Neural cell (in vitro differentiated cells): ENCODE results near the gene BRAF. TPM values are rescaled to one million over a fixed set of nuclear protein-coding genes. Genes with fewer than 3 reads are reported as not detected.

Experiments
- H2AFZ ChIP-seq: fragments of 200-600, 300-800 bp; sonication (generic), shearing (Covaris generic); 2 replicates; pipeline ENCODE4 v1.6.0; 2014; ENCODE audit warnings: low read depth, mild to moderate bottlenecking, antibody characterized with exemption, low read length, moderate library complexity
- H3F3A ChIP-seq: fragments of 200-600 bp; shearing (Covaris generic); 2 replicates; pipeline ENCODE4 v1.6.1; 2016; ENCODE audit warnings: mild to moderate bottlenecking, moderate library complexity, mixed read lengths, antibody characterized with exemption, low read length; ENCODE audit not compliant: insufficient read depth, poor library complexity, severe bottlenecking
- H3K27ac ChIP-seq: fragments of 200-600, 300-800 bp; sonication (generic), shearing (Covaris generic); 2 replicates; pipeline ENCODE4 v1.5.1; 2014; ENCODE audit warnings: mild to moderate bottlenecking, low read length, moderate library complexity
- H3K27me3 ChIP-seq: fragments of 300-800, 200-600 bp; sonication (generic), shearing (Covaris generic); 2 replicates; pipeline ENCODE4 v1.6.0; 2014; ENCODE audit warnings: mild to moderate bottlenecking, low read depth, low read length, moderate library complexity; ENCODE audit not compliant: insufficient read depth
- H3K36me3 ChIP-seq: fragments of 300-800, 200-600 bp; sonication (generic), shearing (Covaris generic); 2 replicates; pipeline ENCODE4 v1.5.1; 2014; ENCODE audit warnings: mild to moderate bottlenecking, antibody characterized with exemption, low read length, moderate library complexity; ENCODE audit not compliant: insufficient read depth
- H3K4me2 ChIP-seq: fragments of 300-800, 200-600 bp; sonication (generic), shearing (Covaris generic); 2 replicates; pipeline ENCODE4 v1.6.0; 2014; ENCODE audit warnings: mild to moderate bottlenecking, low read length
- H3K4me3 ChIP-seq: fragments of 300-800, 200-600 bp; sonication (generic), shearing (Covaris generic); 2 replicates; pipeline ENCODE4 v1.5.1; 2014; ENCODE audit warnings: mild to moderate bottlenecking, low read length, moderate library complexity
- H3K79me2 ChIP-seq: fragments of 200-600 bp; shearing (Covaris generic); replicated peaks from 2 replicates; pipeline ENCODE4 v1.6.0; 2014; ENCODE audit warnings: mild to moderate bottlenecking, low read length, moderate library complexity; ENCODE audit not compliant: insufficient read depth
- H3K9ac ChIP-seq: fragments of 300-800, 200-600 bp; sonication (generic), shearing (Covaris generic); 2 replicates; pipeline ENCODE4 v1.6.1; 2016; ENCODE audit warnings: mild to moderate bottlenecking, low read length, mixed read lengths
- H3K9me2 ChIP-seq: fragments of 200-600 bp; shearing (Covaris generic); 2 replicates; pipeline ENCODE4 v1.6.1; 2016; ENCODE audit warnings: mild to moderate bottlenecking, low read length, mixed read lengths; ENCODE audit not compliant: insufficient read depth
- H3K9me3 ChIP-seq: fragments of 200-600, 300-800 bp; sonication (generic), shearing (Covaris generic); 2 replicates; pipeline ENCODE4 v1.6.1; 2016; ENCODE audit warnings: mild to moderate bottlenecking, mixed run types, low read length, moderate library complexity, mixed read lengths
- H4K20me1 ChIP-seq: fragments of 200-600 bp; shearing (Covaris generic); 2 replicates; pipeline ENCODE4 v1.6.1; 2016; ENCODE audit warnings: mild to moderate bottlenecking, mixed run types; ENCODE audit not compliant: insufficient read depth
- EP300 ChIP-seq: fragments of 450-650 bp; conservative IDR thresholded peaks from 2 replicates; pipeline ENCODE4 v1.6.1; 2014; ENCODE audit warnings: antibody characterized with exemption, mild to moderate bottlenecking, moderate library complexity; ENCODE audit not compliant: poor library complexity, severe bottlenecking
- EZH2 ChIP-seq: fragments of 200-600, 300-800 bp; shearing (Covaris generic), sonication (generic); IDR thresholded peaks from 2 replicates; pipeline ENCODE4 v1.6.1; 2014; ENCODE audit warnings: antibody characterized with exemption, low read length, borderline replicate concordance, mild to moderate bottlenecking; ENCODE audit not compliant: insufficient read depth, poor library complexity, severe bottlenecking
- MXI1 ChIP-seq: fragments of 450-650 bp; conservative IDR thresholded peaks from 2 replicates; pipeline ENCODE4 v1.6.1; 2014; ENCODE audit warnings: antibody characterized with exemption, mild to moderate bottlenecking; ENCODE audit not compliant: poor library complexity, severe bottlenecking
- POLR2AphosphoS5 ChIP-seq: IDR thresholded peaks from 2 replicates; pipeline ENCODE4 v1.6.1; 2012
- RAD21 ChIP-seq: fragments of 450-650 bp; conservative IDR thresholded peaks from 2 replicates; pipeline ENCODE4 v1.6.1; 2014; ENCODE audit warnings: antibody characterized with exemption, mild to moderate bottlenecking, moderate library complexity
- SMC3 ChIP-seq: fragments of 450-650 bp; conservative IDR thresholded peaks from 2 replicates; pipeline ENCODE4 v1.6.1; 2014; ENCODE audit warnings: antibody characterized with exemption, mild to moderate bottlenecking, moderate library complexity; ENCODE audit not compliant: poor library complexity
- TAF1 ChIP-seq: IDR thresholded peaks from 2 replicates; pipeline ENCODE4 v1.6.1; 2012; ENCODE audit warnings: low read depth
- polyA plus RNA-seq: library from polyadenylated mRNA; depleted of rRNA; stranded (reverse); fragments of >200 nt; gene quantifications from 2 replicates; pipeline ENCODE4 v1.2.3, GENCODE V29; 2014
- TF ChIP-seq, protein P1 (sequence below): IDR thresholded peaks from 2 replicates; pipeline ENCODE4 v1.6.1; 2012; ENCODE audit warnings: borderline replicate concordance
- TF ChIP-seq, protein P2 (sequence below): fragments of 450-650 bp; IDR thresholded peaks from 2 replicates; pipeline ENCODE4 v1.5.1; 2014; ENCODE audit warnings: antibody characterized with exemption, mild to moderate bottlenecking, moderate library complexity; ENCODE audit not compliant: poor library complexity, severe bottlenecking

BRAF gene
- polyA plus RNA-seq, 1 donor from 2014 or later: 31.7 TPM

DNA sequence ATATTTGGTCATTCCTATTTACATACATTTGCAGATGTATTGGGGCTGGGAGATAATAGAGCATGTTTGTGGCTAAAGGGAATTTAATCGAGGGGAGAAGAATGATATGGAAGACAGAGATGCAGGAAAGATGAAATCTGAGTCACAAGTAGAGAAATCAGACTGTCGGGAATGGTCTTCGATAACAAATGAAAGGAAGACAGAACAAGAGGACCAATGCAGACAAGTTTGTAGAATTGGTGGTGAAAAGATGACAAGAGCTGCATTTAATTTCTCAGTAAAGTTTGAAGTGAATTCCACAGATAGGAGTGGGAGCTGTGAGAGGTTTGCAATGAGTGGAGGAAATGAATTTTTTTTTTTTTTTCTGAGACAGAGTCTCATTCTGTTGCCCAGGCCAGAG, 60.0 kb downstream of the BRAF start:
- Histone ChIP-seq H3K79me2 (peaks cover 67% of the 10 kb centered on the region), H3K27ac (no peak overlapping the region), H3K4me2 (no peak overlapping the region), H3K9ac (no peak overlapping the region), H2AFZ (no peak overlapping the region), H3K27me3 (no peaks in the 10 kb centered on the region), H3K36me3 (no peaks in the 10 kb centered on the region), H3K9me3 (no peaks in the 10 kb centered on the region), H3F3A (no peaks in the 10 kb centered on the region), H3K4me3 (no peak overlapping the region), H3K9me2 (no peaks in the 10 kb centered on the region), H4K20me1 (no peaks in the 10 kb centered on the region)
- TF ChIP-seq SMC3 (no peak), POLR2AphosphoS5 (no peak), EP300 (no peak), RAD21 (no peak), MXI1 (no peak), TAF1 (no peak), EZH2 (no peak)
- TF ChIP-seq, protein P1, sequence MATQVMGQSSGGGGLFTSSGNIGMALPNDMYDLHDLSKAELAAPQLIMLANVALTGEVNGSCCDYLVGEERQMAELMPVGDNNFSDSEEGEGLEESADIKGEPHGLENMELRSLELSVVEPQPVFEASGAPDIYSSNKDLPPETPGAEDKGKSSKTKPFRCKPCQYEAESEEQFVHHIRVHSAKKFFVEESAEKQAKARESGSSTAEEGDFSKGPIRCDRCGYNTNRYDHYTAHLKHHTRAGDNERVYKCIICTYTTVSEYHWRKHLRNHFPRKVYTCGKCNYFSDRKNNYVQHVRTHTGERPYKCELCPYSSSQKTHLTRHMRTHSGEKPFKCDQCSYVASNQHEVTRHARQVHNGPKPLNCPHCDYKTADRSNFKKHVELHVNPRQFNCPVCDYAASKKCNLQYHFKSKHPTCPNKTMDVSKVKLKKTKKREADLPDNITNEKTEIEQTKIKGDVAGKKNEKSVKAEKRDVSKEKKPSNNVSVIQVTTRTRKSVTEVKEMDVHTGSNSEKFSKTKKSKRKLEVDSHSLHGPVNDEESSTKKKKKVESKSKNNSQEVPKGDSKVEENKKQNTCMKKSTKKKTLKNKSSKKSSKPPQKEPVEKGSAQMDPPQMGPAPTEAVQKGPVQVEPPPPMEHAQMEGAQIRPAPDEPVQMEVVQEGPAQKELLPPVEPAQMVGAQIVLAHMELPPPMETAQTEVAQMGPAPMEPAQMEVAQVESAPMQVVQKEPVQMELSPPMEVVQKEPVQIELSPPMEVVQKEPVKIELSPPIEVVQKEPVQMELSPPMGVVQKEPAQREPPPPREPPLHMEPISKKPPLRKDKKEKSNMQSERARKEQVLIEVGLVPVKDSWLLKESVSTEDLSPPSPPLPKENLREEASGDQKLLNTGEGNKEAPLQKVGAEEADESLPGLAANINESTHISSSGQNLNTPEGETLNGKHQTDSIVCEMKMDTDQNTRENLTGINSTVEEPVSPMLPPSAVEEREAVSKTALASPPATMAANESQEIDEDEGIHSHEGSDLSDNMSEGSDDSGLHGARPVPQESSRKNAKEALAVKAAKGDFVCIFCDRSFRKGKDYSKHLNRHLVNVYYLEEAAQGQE: no peak
- TF ChIP-seq, protein P2, sequence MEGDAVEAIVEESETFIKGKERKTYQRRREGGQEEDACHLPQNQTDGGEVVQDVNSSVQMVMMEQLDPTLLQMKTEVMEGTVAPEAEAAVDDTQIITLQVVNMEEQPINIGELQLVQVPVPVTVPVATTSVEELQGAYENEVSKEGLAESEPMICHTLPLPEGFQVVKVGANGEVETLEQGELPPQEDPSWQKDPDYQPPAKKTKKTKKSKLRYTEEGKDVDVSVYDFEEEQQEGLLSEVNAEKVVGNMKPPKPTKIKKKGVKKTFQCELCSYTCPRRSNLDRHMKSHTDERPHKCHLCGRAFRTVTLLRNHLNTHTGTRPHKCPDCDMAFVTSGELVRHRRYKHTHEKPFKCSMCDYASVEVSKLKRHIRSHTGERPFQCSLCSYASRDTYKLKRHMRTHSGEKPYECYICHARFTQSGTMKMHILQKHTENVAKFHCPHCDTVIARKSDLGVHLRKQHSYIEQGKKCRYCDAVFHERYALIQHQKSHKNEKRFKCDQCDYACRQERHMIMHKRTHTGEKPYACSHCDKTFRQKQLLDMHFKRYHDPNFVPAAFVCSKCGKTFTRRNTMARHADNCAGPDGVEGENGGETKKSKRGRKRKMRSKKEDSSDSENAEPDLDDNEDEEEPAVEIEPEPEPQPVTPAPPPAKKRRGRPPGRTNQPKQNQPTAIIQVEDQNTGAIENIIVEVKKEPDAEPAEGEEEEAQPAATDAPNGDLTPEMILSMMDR: no peak

DNA sequence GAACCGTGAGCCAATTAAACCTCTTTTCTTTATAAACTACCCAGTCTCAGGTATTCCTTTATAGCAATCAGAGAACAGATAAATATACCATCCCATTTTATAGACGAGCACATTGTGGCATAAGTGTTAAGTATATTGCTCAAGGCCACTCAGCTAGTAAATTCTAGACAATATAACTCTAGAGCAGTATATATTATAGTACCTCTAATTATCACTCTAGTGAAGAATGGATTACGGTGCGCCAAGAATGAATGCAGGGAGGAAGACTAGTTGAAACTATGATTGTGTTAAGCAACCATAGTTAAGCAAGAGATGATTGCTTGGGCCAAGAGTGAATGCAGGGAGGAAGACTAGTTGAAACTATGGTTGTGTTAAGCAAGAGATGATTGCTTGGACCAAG, 60.9 kb downstream of the BRAF start:
- H3K9me3 ChIP-seq: no peaks in the 10 kb centered on the region
- H3K4me3 ChIP-seq: no peak overlapping the region
- no peaks in the 10 kb centered on the region for H4K20me1 ChIP-seq
- H3K9me2 ChIP-seq: no peaks in the 10 kb centered on the region
- peaks cover 71% of the 10 kb centered on the region for H3K79me2 ChIP-seq
- no peak overlapping the region for H3K4me2 ChIP-seq
- H3K27me3 ChIP-seq: no peaks in the 10 kb centered on the region
- no peaks in the 10 kb centered on the region for H3K36me3 ChIP-seq
- H3K9ac ChIP-seq: no peak overlapping the region
- no peak overlapping the region for H2AFZ ChIP-seq
- H3F3A ChIP-seq: no peaks in the 10 kb centered on the region
- TF ChIP-seq EZH2 (no peak), RAD21 (no peak), TAF1 (no peak), MXI1 (no peak), SMC3 (no peak), EP300 (no peak), POLR2AphosphoS5 (no peak)
- TF ChIP-seq, protein P2: no peak
- TF ChIP-seq, protein P1: no peak
- H3K27ac ChIP-seq: no peak overlapping the region
